ENCODE results near the gene PPP1R2B.
A peak's percentile ranks its signal among the peaks of the same experiment; 100 is the strongest.
"Not testable (repeated sequence)": the region's sequence is repeated elsewhere in the genome, so short reads cannot be mapped to it uniquely, and the experiment has no call there.

Gene PPP1R2B

GRCh38 chr5:156850206-156850751 lies at the start of gene PPP1R2B:
TSS of gene PPP1R2B (plus strand) at chr5:156850295. CDS start at chr5:156850563, 268 bp downstream.
- no peak for DNase-seq

GRCh38 chr5:156800929-156801328 lies 49.2 kb upstream of the PPP1R2B start:
- DNase-seq, result no peak

- no peak for DNase-seq
Measured at GRCh38 chr5:156802501-156802900, 47.6 kb upstream of the PPP1R2B start.

GRCh38 chr5:156803404-156803803 lies 46.7 kb upstream of the PPP1R2B start:
- no peak for DNase-seq

GRCh38 chr5:156812959-156813358 lies 37.1 kb upstream of the PPP1R2B start:
- no peak for DNase-seq

GRCh38 chr5:156815988-156816599 lies 34.0 kb upstream of the PPP1R2B start:
- peak; percentile 45 for DNase-seq

- no peak for DNase-seq
Measured at GRCh38 chr5:156819537-156819936, 30.6 kb upstream of the PPP1R2B start.

- no peak for DNase-seq
Measured at GRCh38 chr5:156819967-156820581, 30.0 kb upstream of the PPP1R2B start.

- no peak for DNase-seq
Measured at GRCh38 chr5:156824241-156824640, 25.9 kb upstream of the PPP1R2B start.

GRCh38 chr5:156824800-156825199 lies 25.3 kb upstream of the PPP1R2B start:
- no peak for DNase-seq

- no peak for DNase-seq
Measured at GRCh38 chr5:156825688-156826087, 24.4 kb upstream of the PPP1R2B start.

GRCh38 chr5:156826150-156826549 lies 23.9 kb upstream of the PPP1R2B start:
- DNase-seq, result no peak

GRCh38 chr5:156834916-156835315 lies 15.2 kb upstream of the PPP1R2B start:
- no peak for DNase-seq

- no peak for DNase-seq
Measured at GRCh38 chr5:156835905-156836304, 14.2 kb upstream of the PPP1R2B start.

- DNase-seq, result no peak
Measured at GRCh38 chr5:156836846-156837245, 13.2 kb upstream of the PPP1R2B start.

- DNase-seq, result no peak
Measured at GRCh38 chr5:156838961-156839360, 11.1 kb upstream of the PPP1R2B start.

- no peak for DNase-seq
Measured at GRCh38 chr5:156841737-156842136, 8.4 kb upstream of the PPP1R2B start.

GRCh38 chr5:156846914-156847313 lies 3.2 kb upstream of the PPP1R2B start:
- DNase-seq, result no peak

GRCh38 chr5:156848447-156848846 lies 1.6 kb upstream of the PPP1R2B start:
- not testable (repeated sequence) for DNase-seq

- DNase-seq, result no peak
Measured at GRCh38 chr5:156851880-156852279, 1.8 kb downstream of the PPP1R2B start.

GRCh38 chr5:156853055-156853454 lies 3.0 kb downstream of the PPP1R2B start:
- not testable (repeated sequence) for DNase-seq

GRCh38 chr5:156865427-156865826 lies 15.3 kb downstream of the PPP1R2B start:
- DNase-seq, result no peak

- DNase-seq, result no peak
Measured at GRCh38 chr5:156870498-156870839, 20.4 kb downstream of the PPP1R2B start.

- DNase-seq, result no peak
Measured at GRCh38 chr5:156871212-156871611, 21.1 kb downstream of the PPP1R2B start.

Data from stimulated activated CD4-positive, alpha-beta T cell treated with anti-CD3 and anti-CD28 coated beads, Interleukin-15, amount 100 ng/mL, for 24 hours (primary cell).